T-helper 22 cell (primary cell): ENCODE results near the gene ETV7.
"Not testable (repeated sequence)": the region's sequence is repeated elsewhere in the genome, so short reads cannot be mapped to it uniquely, and the experiment has no call there.

ENCODE experiments used
- DNase-seq: peaks from one replicate; pipeline ENCODE4 v3.0.0-alpha.2; 2020; ENCODE audit warnings: low read depth

Gene ETV7

DNA sequence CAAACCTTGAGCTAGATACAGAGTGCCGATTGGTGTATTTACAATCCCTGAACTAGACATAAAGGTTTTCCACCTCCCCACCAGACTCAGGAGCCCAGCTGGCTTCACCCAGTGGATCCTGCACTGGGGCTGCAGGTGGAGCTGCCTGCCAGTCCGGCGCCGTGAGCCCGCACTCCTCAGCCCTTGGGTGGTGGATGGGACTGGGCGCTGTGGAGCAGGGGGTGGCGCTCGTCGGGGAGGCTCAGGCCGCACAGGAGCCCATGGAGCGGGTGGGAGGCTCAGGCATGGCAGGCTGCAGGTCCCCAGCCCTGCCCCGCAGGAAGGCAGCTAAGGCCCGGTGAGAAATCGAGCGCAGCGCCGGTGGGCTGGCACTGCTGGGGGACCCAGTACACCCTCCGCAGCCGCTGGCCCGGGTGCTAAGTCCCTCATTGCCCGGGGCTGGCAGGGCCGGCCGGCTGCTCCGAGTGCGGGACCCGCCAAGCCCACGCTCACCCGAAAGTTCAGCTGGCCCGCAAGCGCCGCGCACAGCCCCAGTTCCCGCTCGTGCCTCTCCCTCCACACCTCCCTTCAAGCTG is 23.3 kb downstream of the ETV7 start:
- DNase-seq, result not testable (repeated sequence)

DNA sequence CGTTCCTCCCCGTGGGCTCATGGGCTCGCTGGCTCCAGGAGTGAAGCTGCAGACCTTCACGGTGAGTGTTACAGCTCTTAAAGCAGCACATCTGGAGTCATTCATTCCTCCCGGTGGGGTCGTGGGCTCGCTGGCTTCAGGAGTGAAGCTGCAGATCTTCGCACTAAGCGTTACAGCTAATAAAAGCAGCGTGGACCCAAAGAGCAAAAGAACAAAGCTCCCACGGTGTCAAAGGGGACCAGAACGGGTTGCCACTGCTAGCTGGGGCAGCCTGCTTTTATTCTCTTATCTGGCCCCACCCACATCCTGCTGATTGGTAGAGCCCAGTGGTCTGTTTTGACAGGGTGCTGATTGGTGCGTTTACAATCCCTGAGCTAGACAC is 24.1 kb downstream of the ETV7 start:
- not testable (repeated sequence) for DNase-seq

DNA sequence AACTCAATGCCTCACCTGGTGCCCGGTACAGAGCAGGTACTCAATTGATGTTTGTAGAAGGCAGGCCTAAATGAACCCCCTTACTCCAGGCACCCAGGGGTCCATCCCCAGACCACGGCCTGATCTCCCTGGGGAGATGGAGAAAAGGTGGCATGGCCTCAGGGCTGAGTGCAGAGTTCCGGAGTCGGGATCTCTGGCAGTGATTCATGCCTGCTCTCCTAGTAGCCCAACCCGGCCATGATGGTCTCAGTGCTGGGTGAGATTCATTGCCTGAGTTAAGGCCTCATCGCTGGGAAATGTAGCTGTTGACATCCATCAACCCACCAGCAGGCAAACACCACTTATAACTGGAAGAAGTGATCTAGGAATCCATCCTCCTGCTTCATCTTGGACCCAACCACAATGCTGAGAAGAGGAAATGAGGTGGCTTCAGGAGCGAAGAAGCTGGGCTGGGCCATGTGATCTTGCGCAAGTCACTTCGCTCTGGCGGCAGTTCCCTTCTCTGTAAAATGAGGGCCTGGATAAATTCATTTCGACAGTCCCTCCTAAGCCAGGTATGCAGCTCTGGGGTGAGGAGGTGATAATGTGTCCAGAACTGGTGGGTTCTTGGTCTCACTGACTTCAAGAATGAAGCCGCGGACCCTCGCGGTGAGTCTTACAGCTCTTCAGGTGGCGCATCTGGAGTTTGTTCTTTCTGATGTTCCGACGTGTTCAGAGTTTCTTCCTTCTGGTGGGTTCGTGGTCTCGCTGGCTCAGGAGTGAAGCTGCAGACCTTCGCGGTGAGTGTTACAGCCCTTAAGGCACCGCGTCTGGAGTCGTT is 24.7 kb downstream of the ETV7 start:
- no peak for DNase-seq

DNA sequence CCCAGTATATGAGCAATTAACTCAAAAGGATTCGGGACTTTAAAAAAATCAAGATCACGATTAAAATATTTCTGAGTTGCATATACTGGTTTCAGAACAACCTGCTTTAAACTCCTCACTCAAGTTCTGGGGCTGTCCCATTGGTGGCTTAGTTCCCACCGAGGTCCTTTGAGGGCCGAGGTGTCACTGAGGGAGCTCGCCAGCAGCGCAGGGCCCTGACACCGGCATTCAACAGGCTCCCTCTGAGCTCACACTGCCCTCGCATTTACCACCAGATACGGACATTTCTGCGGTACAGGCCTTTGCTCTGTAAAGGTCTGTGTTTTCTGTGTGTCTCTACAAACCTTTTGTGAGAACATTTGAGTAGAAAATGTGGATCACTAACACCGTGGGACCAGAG is 26.4 kb downstream of the ETV7 start:
- no peak for DNase-seq

DNA sequence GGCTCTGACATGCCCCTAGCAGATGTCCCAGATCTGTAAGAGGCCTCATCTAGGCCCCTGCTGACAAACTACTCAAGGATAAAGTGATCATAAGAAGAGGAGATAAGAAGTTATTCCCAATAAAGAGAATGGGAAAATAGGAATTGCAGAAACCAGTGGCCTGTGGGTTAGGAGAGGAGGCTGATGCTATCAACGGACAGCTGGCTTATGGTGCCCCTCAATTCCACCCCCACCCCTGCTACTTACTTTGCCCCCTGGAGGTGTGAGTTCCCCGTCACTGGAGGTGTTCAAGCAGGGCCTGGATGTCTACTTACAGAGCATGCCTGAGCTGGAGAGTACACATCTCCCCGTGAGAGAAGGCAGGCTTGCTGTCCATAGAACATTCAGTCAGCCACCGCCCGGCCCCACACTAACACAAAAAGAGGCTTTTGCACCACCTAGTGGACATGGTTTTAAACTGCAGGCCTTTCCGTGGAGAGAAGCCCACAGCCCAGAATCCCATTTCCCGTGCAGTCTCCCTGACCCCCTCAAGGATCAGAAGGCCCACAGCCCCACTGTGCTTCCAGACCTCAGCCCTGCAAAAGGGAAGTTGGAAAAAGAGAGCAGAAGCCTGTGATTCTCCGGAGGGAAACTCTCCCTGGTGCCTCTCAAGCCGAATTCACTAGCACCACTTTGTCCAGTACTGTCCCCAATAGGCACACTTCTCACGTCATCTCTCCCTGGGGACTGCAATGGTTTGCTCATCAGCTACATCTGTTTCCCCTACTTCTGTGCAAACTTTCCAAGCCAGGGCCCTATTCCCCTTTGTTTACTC is 27.0 kb downstream of the ETV7 start:
- peak; percentile 30 for DNase-seq

DNA sequence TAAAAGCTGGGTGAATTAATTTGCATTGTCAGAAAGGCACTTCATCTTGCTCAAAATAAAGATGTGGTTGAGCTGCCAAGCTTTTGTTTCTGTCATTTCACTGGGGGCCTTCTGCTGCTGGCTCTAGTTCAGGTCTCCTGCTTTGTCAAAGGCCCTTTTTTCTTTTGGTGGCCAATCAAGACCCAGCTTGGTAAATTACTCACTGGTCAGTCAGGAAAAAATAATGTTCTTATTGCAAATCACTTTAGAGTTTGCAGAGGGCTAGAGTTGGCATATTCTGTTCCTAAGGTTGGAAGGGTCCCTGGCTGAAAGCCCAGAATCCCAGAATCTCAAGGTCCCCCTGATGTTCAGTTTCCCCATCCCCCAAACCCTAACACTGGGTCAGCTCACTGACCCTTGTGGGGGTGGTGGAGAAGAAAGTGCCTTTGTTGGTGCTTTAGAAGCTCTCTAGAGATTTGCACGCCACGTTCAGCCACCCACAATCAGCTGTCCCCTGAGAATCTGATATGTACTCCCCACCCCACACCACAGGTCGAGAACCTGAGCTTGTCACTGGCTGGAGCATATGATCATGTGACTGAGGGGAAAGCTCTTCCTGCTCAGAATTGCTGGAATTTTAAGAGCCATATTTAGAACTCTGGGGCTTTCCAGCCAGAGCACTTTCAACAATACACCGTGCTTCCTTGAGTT is 29.1 kb downstream of the ETV7 start:
- no peak for DNase-seq

DNA sequence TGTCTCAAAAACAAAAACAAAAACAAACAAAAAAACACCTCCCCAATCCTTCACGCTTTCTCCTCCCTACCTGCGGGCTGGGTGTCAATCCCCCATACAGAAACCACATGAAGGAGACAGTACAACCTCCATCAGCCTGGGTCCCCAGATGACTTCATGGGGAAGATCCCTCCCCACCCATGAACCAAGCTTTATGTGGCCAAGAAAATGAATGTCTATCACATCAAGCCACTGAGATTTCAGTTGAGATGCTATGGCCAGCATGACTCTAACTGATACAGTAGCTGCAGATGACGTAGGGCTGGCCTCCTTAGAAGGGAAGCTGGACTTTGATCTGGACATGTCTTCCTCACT is 29.6 kb downstream of the ETV7 start:
- DNase-seq, result no peak

DNA sequence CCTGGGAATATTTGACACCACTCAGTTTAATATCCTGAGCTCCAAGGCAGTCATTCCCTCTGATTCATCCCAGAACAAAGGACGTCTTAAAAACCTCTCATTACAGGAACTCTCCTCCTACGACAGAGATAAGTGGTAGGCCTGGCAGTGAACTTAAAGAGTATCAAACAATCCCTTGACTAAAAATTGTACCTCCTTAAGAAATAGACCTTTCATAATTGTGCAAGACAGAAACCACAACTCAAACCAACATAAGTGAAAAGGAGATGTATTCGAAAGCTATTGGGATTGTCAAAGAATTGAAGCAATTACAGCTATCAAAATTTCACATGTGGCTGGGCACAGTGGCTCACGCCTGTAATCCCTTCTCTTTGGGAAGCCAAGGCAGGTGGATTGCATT is 31.6 kb downstream of the ETV7 start:
- DNase-seq, result no peak

DNA sequence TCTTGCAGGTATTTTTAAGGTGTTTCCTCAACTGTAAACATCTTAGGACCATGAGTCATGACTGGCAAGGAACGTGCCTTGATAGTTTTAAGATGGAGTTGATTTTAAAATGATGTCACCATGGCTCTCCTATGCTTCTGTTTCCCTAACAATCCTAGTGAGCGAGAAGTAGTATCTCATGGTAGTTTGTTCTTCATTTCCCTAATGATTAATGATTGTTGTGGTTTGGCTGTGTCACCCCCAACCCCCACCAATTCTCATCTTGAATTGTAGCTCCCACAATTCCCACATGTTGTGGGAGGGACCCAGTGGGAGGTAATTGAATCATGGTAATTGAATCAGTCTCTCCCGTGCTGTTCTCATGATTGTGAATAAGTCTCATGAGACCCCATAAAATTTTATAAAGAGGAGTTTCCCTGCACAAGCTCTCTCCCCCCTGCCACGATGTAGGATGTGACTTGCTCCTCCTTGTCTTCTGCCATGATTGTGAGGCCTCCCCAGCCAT is 34.0 kb downstream of the ETV7 start:
- no peak for DNase-seq

DNA sequence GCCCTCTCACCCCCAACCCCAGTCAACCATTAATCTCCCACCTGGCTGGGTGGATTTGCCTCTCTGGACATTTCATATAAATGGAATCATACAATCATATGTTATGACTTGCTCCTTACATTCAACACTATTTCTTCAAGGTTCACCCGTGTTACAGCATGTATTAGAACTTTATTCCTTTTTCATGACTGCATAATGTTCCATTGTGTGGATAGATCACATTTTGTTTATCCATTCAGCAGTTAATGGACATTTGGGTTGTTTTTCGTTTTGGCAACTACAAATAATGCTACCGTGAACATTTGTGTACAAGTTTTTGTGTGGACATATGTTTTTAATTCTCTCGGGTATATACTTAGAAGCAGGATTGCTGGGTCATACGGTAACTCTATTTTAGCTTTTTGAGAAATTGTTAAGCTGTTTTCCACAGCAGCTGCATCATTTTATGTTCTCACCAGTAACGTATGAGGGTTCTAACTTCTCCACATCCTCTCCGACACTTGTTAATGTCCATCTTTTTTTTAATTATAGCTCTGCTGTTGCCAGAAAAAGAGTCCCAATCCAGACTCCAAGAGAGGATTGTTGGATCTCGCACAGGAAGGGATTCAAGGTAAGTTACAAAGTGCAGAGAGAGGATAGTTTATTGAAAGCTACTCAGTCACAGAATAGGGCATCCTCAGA is 34.9 kb downstream of the ETV7 start:
- DNase-seq, result no peak

DNA sequence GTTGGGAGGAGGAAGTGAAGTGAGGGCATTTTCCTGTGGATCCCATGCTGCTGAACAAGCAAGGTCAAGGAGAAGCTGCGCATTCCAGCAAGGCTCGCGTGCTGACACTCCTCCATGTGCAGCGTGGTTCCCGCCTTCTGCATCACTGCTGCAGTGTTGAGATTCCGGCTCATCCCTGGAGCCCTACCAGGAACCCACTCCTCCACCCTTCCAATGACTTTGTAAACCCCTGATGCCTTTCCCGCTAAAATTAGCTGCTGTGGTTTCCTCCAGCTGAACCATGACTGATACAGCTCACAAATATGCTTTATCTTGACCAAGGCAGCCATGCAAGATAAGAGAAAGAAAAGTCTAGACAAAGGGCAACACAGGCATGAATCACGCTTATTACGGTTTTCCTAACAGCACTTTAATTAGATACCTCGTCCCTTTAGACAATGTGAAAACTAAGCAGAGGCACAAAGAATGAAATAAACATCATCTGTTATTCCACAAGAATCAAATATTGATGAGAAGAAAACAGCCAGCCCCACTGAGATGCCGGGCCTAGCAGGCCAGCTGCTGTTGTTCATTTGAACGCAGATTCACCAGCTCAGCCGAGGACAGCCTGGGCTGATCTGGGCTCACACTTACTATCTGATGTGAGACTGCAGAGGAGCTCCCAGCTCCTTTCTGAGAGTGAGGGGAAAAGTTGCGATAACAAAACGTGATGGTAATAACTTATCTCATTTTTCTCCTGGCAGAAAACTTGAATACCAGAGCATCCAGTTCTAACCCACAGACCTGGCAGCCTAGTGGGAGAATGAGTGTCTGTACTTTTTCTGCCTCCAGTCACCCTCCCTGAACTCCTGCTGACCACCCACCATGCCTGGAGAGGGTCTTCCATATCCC is 36.5 kb downstream of the ETV7 start:
- DNase-seq, result no peak

DNA sequence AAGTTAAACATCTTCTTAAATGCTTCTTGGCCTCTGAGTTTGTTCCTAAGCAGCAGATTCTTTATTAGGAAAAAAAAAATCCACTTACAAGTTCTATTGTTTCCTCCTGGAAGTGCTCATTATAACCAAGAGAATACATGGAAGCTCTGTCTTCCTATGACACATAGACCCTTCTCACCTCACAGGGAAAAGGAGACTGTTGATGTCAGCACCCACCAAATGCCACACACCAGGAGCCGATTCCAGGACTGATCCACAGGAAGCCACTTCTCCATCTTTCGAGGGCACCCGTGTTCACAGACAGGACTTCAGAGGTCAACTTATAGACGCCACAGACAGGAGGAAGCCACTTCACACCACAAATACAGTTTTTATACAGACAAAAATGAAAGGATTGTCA is 37.4 kb downstream of the ETV7 start:
- no peak for DNase-seq

DNA sequence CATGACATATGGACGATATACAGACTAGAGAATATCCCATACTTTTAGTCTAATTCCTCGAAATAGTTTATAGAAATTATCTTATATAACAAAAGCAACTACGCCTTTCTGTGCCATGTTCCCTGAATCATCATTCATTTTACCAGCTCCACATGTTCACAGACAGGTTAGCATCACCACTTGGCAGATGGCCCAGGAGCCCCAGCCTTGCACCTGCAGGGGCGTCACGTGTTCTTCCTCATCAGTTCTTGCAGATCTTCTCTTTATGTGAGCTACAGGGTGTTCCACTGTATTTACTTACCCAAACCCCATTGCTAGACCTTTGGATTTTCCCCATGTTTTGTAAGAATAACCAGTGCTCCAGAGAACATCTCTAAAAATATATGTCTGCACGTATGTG is 38.2 kb downstream of the ETV7 start:
- no peak for DNase-seq

DNA sequence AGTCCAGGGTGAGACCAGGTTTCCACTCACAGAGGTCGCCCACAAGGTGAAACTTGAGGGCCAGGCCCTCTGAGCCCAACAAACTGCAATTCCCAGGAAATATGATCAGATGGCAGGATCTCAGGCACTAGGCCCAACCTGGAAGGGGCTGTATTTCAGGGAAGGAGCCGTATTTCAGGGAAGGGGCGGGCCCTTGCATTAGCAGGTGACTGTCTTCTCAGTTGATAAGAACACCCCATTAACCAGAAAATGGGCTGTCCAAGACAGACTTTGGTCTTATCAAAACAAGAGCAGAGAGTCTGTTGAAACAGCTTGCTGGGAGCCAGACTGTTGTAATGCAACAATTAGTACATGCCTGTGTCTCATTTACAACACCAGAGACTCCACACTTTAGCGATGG is 39.8 kb downstream of the ETV7 start:
- no peak for DNase-seq

DNA sequence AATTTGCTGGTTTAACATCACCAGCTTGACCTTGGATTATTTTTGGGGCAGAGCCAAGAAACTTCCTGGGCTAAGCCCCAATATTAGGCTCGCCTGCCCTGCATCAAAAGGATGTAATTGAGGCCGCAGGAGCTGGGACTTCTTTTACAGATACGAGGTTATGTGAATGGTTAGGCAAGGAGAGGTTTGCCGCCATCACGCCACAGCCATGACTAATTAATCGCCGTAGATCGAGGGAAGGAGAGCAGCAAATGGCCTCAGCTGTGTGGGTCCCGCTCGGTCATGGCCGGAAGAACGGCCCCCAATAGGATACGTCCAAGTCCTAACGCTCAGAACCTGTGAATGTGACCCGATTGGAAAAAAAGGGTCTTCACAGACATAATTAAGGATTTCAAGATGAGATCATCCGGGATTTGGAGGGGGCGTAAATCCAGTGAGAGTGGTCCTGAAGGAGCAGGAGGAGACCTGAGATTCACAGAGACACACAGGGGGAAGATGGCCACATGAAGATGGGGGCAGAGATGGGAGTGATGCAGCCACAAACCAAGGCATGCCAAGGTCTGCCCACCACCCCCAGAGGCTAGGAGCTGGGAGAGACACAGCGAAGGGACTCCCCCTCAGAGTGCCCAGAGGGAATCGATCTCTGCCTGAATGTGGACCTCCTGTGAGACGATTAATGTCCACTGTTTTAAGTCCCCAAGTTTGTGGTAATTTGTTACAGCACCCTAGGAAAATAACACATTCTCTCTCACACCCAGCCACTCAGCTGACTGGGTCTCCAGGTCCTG is 40.8 kb downstream of the ETV7 start:
- DNase-seq, result no peak

DNA sequence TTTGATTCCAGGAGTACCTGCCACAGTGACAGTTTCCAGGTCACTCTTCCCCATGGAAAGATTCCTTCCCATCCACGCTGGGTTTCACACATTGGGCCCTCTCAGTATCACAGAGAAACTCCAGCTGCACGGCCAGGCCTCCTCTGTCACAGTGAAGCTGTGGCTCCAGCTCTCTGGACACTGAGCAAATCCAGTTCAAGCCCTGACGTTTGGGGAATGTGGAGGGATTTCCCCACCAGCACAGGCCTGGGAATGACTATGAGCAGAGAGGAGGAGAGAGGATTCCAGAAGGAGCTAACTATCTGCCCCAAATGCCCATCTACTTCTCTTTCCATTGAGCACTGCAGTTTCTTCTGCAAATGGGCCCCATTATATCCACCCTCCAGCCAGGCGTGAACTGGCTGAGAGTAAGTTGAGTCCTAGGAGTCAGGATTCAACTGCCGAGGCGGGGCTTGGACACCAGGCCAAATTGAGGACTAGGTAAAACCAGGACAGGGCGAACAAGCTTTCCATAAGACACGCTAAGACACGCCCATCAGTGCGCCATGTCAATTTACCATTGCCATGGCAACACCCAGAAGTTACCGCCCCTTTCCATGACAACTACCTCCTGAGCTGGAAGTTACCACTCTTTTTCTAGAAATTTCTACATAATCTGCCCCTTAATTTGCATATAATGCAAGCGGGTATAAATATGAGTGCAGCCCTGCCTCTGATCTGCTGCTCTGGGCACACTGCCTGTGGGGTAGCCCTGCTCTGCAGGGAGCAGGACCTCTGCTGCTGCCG is 41.6 kb downstream of the ETV7 start:
- no peak for DNase-seq

DNA sequence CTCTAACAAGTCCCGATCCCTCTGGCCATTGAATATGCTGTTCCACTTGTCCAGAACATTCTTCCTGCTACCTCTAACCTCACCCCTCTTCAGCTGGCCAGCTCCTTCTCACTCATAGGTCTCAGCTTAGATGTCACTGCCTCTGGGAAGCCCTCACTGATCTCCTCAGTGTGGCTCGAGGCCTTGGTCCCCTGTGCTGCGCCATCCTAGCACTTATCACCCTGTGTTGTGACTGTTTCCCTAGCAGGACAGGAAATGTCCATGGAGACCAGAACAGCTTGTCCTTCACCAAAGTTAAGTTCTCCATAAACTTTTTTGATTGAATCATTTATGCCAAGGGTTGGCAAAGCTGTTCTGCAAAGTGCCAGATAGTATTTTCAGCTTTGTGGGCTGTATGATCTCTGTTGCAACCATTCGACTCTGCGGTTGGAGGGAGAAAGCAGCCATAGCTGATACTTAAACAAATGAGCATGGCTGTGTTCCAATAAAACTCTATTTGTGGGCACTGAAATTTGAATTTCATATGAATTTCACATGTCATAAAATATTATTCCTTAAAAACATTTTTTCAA is 44.3 kb downstream of the ETV7 start:
- DNase-seq, result no peak

DNA sequence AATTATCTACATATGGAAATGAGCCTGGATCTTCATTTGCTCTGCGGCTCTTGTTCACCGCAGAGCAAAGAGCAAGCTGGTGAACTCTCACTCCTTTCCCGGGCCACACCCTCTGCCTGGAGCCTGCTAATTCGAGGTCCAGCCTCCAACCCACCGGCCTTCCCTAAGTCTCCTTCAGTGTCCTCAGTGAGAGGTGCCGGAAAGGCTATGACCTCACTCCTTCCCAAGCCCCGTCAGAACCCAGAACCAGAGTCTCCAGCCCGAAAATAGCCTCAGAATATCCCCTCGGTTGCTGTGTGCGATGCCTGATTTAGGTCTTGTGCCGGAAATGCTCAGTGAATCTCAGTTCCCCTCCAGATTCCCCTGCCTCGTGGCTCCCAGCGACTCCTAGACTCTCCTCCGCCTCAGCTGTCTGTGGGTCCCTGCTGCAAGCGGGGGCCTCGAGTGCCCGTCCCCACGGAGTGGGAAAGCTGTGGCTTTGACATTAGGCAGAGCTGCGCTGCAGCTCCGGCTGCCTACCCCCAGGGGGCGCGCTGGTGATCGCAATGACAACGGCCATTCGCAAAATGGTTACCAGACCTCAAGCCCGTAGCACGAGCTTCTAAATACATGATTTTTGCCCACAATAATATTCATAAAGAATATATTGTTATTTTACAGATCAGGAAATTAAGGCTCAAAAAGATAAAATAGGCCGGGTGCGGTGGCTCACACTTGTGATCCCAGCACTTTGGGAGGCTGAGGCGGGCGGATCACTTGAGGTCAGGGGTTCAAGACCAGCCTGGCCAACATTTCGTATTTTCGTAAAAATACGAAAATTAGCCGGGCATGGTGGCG is 46.6 kb downstream of the ETV7 start:
- DNase-seq, result peak; percentile 30
